ENCODE results near the gene NR2C2.

Gene NR2C2

GRCh38 chr3:14905055-14905657, 42.2 kb upstream of the NR2C2 start:
- intact Hi-C loops (cut with DNase I; ENCODE audit: low total_unique reads) = loop anchor here (5.0 kb wide), 1 partner anchor 1882 kb away; no protein-coding TSS in a partner anchor
- TF ChIP-seq CTCF (IDR thresholded peaks at IDR 0.05) = no peak

GRCh38 chr3:14906355-14906971, 40.9 kb upstream of the NR2C2 start:
- intact Hi-C loops (cut with DNase I; ENCODE audit: low total_unique reads) = loop anchor here (5.0 kb wide), 1 partner anchor 1881 kb away; no protein-coding TSS in a partner anchor
- Histone ChIP-seq H3K36me3 (peaks cover 0 to 5% (median under 1%) of the 10 kb centered on the region in 3 donors), H3K4me1 (no peaks in the 10 kb centered on the region), H3K27ac (no peak overlapping the region), H3K4me3 (no peak overlapping the region), H3K27me3 (no peaks in the 10 kb centered on the region), H3K9me3 (no peaks in the 10 kb centered on the region)
- no peak for TF ChIP-seq CTCF (IDR thresholded peaks at IDR 0.05)
- DNase-seq = peak in 1 of 2 donors; percentile 35

More at GRCh38 chr3:14905055-14905657, 42.2 kb upstream of the NR2C2 start:
- H3K9me3 ChIP-seq = no peaks in the 10 kb centered on the region
- H3K4me1 ChIP-seq = no peaks in the 10 kb centered on the region
- H3K27me3 ChIP-seq = no peaks in the 10 kb centered on the region
- H3K27ac ChIP-seq = no peak overlapping the region
- H3K36me3 ChIP-seq = peaks cover 0 to 16% (median 11%) of the 10 kb centered on the region in 3 donors
- no peak for DNase-seq
- no peak overlapping the region for H3K4me3 ChIP-seq

GRCh38 chr3:14907043-14907966, 40.1 kb upstream of the NR2C2 start:
- no peaks in the 10 kb centered on the region for H3K4me1 ChIP-seq
- intact Hi-C loops (cut with DNase I; ENCODE audit: low total_unique reads) = loop anchor here (5.0 kb wide), 1 partner anchor 1880 kb away; no protein-coding TSS in a partner anchor
- peaks cover 0 to 6% (median 5%) of the 10 kb centered on the region in 3 donors for H3K36me3 ChIP-seq
- H3K4me3 ChIP-seq = no peak overlapping the region
- H3K27me3 ChIP-seq = no peaks in the 10 kb centered on the region
- TF ChIP-seq CTCF (IDR thresholded peaks at IDR 0.05) = no peak
- DNase-seq = peak in 1 of 2 donors; percentile 63
- no peaks in the 10 kb centered on the region for H3K9me3 ChIP-seq
- H3K27ac ChIP-seq = no peak overlapping the region

- intact Hi-C loops (cut with DNase I; ENCODE audit: low total_unique reads) = loop anchor here (5.0 kb wide), 1 partner anchor 1878 kb away; no protein-coding TSS in a partner anchor
- peaks cover 0 to 6% (median 5%) of the 10 kb centered on the region in 3 donors for H3K36me3 ChIP-seq
These were observed 38.1 kb upstream of the NR2C2 start for GRCh38 chr3:14909250-14909649.

More at GRCh38 chr3:14909250-14909649, 38.1 kb upstream of the NR2C2 start:
- no peak for DNase-seq
- H3K4me3 ChIP-seq = no peak overlapping the region
- no peaks in the 10 kb centered on the region for H3K9me3 ChIP-seq
- no peaks in the 10 kb centered on the region for H3K27me3 ChIP-seq
- TF ChIP-seq CTCF (IDR thresholded peaks at IDR 0.05) = no peak
- H3K4me1 ChIP-seq = no peaks in the 10 kb centered on the region
- H3K27ac ChIP-seq = no peak overlapping the region

All from tibial artery (tissue), 4 donors.